G401.6 (cell line): ENCODE data around the gene NDUFV3.
"Not testable (repeated sequence)": the region's sequence is repeated elsewhere in the genome, so short reads cannot be mapped to it uniquely, and the experiment has no call there.

Source experiments
- FAIRE-seq: peaks from 2 replicates; lab custom pipeline; 2012; peaks lifted over from hg19 to GRCh38; lab: Jason Lieb, UNC

NDUFV3 gene

DNA sequence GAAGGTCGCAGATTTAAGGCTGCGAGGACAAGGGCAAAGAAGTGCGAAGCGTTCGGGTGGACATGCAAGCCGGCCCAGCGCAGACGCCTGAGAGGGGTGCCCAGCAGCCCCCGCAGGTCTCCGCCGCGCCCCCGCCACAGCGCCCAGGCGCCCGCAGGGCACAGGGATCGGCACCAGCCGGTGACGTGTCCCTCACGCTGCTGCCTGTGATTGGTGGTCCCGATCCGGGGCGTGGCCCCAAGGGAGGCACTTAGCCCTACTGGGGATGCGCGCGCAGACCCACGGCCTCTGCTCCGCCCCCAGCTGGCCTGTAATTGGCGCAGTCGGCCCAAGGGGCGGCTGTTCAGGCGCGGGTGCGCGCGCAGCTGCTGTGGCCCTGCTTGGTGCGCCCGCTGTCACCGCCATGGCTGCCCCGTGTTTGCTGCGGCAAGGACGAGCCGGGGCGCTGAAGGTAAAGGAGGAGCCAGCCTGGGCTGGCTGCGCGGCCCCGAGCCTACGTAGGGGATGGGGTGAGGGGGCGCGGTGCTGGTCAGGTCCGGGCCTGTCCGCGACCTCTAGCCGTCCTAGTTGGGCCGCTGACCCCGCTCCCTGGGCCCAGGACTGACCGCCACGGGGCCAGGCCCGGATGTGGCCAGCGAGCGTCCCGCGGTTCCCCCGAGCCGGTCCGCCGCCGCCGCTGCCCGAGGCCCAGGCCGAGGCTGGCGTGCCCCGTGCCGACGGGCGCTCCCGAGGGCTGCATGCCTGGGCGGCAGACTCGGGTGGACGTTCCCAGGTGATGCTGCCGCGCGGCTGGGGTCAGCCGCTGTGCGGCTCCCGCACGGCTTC is at the start of gene NDUFV3:
NDUFV3 (plus strand) TSS at position 379 of the 825 bp plus-strand sequence; CDS start at position 404, 25 bp downstream.
- peak; percentile 95 for FAIRE-seq

DNA sequence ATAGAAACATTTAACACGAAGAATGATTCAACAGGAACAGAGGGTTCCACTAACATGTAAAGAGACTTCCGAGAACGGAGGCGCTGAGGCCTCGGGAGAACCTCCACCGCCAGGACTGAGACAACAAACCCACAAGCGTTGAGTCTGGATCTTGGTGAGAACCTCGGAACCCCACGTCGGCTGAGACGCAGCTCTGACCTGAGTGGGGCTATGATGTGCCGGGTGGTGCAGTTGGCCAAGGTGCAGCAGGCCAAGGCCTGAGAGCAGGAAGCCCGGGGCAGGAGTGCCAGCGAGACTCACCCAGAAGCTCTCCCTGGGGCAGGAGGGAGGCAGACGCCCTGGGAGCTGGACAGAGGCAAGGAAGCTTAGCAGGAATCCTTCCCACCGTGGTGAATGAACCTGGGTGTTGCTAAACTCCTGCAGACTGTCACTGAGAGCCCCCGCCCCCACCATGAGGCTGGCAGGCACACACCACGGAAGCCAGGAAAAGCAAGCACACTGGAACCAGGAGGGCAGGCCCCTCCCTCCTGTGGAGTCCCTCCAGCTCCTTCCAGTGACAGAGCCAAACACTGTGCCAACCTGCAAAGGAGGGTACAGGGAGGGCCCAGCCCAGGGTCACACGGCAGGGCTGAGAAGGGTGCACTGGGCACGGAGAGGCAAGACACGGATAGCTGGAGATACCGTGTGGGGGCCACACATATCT is 48.5 kb upstream of the NDUFV3 start:
- FAIRE-seq, result no peak

DNA sequence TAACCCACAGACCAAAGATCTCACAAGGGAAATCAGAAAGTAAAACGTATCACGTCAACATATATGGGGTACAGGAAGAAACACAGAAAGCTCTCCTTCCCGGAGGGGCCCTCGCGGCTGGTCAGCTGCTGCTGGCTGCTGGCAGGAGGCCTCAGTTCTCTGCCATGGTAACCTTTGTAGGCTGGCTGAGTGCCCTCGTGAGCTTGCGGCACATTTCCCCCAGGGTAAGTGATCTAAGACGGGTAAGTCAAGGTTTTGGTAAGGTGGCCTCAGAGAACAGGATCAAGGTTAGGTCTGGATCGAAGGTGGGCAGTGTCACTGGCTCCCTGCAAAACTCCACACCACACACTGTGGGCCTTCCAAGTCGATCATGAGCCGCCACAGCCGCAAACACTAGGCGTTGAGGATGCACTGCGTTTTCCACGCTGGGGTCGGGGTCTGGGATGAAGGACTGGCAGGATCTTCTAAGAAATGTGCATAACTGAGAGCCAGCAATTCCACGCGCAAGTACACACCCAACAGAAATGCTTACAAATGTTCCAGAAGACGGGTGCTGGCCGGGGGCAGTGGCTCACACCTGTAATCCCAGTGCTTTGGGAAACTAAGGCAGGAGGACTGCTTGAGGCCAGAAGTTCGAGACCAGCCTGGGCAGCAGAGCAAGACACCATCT is 47.7 kb upstream of the NDUFV3 start:
- FAIRE-seq, result no peak

DNA sequence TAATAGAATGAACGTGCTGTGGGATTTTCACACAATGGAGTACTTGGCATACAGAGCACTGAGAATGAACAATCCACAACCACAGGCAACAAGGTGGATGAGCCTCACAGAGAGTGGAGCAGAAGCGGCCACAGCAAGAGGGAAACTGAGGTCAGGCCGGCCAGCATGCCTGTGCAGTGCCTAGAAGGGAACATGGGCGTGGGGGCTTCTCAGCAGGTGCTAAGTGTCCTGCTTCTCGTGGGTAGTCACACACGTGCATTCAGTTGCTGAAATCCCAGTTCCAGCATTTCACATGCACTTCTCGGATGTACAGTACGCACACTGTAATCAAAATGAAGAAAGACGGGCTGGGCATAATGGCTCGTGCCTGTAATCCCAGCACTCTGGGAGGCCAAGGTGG is 46.9 kb upstream of the NDUFV3 start:
- FAIRE-seq, result no peak

DNA sequence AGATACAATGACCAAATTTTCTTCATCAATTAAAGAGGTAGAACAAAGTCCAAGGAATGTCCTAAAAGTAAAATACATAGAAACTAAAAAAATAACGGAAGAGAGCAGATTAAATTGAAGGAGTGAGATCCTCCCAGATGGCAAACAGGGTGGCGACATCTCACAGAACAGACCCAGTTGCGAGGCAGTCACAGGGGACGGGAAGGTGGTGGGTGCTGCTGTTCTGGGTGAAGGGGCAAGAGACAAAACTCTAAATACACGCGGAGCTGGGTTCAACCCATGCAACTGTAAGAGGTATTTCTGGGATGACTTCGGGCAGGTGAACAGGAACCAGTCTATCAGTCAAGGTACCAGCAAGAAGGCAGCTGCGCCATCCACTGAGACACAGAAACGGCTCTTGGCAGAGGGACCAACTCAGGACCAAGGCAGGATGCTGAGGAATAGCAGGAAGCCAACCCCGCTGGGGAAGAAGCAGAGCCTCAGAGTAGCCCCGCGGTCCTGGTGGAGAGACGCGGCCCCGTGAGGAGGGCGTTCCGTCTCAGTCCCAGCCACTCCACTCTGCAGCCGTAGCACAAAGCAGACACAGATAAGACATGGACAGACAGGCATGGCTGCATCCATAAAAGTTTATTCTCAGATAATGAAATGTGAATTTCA is 45.9 kb upstream of the NDUFV3 start:
- FAIRE-seq, result no peak

DNA sequence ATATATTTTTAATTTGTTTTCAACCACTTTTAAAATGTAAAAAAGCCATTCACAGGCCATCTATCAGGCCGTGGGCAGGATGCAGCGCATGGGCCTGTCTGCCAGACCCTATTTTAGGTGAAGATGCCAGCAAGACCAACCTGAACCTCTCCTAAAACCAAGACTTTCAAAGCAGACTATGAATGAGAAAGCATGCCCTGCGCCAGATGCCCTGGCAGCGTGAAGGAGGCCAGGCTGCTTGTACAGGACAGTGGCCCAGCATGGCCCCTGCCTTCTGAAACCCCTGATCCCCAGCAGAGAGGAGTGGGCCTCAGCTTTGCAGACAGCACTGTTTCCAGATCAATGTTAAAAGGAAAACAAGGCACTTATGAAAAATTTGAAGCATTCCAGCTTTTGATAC is 45.4 kb upstream of the NDUFV3 start:
- FAIRE-seq, result no peak

DNA sequence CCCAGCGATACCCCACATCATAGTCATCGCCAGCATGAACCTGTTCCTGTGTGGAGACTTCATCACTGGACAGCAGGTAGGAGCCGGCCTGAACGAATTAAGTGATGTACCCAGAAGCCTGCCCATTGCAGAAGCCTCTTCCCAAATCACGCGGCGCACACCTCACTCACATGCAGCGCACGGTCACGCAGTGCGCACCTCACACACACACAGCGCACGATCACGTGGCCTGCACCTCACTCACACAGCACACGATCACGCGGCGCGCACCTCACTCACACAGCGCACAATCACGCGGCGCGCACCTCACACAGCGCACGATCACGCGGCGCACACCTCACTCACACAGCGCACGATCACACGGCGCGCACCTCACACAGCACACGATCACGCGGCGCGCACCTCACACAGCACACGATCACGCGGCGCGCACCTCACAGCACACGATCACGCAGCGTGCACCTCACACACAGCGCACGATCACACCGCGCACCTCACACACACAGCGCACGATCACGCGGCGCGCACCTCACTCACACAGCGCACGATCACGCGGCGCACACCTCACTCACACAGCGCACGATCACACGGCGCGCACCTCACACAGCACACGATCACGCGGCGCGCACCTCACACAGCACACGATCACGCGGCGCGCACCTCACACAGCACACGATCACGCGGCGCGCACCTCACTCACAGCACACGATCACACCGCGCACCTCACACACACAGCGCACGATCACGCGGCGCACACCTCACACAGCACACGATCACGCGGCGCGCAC is 44.8 kb upstream of the NDUFV3 start:
- not testable (repeated sequence) for FAIRE-seq

DNA sequence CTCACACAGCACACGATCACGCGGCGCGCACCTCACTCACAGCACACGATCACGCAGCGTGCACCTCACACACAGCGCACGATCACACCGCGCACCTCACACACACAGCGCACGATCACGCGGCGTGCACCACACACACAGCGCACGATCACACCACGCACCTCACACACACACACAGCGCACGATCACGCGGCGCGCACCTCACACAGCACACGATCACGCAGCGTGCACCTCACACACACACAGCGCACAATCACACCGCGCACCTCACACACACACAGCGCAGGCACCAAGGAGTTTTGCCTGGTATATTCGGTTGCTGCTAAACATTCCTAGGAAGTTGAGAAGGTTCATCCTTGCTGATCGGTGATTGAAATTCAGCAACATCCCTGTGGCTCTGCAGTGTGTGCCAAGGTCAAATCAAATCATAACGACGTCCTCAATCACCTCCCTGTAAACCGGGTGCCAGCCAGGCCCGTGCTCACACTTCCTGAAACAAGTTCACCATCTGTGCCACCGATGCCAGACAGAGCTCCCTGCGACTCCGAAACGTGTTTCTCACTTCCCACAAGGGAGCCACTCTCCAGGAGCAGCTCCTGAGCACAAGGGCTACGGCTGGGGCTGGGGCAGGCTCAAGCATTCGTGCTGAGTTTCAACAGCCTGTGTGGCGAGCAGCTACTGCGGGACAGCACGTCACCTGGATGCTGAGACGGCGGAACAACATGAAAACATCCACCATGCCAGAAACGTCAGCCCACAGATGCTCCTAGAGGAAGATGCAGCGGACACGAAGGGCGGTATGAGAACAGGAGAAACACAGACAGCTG is 44.0 kb upstream of the NDUFV3 start:
- no peak for FAIRE-seq

DNA sequence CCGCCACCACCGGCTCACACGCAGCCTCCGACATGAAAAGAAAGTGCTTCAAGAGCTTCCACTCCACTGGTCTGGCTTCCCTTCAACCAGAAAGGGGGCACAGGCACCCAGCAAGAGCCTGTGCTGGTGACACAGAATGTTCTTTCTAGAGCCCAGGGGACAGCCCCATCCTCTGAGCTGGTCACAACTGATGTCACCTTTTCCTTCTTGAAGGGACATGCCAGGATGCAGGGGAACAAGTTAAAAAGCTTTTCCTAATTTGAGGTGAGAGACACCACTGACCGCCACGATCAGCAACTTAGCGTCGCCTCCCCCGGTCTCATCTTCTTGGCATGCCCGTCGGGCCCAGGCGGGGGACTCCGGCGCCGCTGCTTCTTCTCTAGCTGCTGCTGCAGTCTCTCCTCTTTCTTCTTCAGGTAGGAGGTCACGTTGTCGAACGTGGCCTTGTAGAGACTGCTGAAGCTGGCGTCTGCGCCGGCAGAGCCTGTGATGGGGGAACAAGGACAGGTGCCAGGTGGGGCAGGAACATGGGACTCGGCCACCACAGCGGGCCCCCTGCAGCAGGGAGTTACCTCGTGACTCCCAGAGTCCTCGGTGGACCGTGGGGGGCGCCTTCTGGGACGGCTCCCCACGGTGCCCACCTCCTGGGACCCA is 43.2 kb upstream of the NDUFV3 start:
- FAIRE-seq, result no peak

DNA sequence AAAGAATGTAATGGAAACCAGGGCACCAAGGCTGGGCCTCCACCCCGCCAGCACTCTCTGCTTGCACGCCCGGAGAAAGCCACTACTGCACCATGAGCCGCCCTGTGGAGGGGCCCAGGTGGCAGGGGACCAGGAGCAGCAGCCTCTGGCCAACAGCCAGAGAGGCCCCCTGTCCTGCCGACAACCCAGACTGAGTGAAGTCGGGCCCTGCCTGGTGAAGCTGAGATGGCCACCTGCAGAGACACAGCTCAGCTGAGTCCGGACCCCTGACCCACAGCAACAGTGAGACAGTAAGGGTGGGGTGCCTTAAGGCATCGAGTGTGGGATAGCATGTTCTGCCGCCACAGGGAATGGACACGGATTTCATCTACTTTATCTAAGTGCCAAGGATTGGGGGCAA is 42.6 kb upstream of the NDUFV3 start:
- no peak for FAIRE-seq

DNA sequence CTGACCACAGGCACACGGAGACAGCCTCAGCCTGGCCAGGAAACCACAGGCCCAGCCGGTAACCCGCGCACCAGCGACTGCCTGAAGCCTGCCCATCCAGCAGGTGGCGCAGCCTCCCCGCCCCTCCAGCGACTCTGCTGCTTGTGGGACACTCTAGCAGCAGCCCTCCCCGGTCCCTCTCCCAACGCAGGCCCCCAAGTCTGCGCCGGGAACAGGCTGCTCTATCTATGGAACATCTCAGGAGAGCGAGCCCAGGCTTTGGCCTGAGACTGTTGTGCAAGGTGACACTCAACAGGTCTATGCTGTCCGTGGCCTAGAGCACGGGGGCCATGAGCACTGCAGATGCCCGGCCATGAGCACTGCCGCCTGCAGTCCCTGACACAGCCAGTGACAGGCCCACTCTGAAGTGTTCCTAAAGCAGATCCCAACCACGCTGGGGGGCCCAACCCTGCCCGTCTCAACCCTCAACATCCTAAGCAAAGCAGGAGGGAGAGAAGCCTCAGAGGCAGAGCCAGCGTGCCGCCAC is 42.2 kb upstream of the NDUFV3 start:
- no peak for FAIRE-seq

DNA sequence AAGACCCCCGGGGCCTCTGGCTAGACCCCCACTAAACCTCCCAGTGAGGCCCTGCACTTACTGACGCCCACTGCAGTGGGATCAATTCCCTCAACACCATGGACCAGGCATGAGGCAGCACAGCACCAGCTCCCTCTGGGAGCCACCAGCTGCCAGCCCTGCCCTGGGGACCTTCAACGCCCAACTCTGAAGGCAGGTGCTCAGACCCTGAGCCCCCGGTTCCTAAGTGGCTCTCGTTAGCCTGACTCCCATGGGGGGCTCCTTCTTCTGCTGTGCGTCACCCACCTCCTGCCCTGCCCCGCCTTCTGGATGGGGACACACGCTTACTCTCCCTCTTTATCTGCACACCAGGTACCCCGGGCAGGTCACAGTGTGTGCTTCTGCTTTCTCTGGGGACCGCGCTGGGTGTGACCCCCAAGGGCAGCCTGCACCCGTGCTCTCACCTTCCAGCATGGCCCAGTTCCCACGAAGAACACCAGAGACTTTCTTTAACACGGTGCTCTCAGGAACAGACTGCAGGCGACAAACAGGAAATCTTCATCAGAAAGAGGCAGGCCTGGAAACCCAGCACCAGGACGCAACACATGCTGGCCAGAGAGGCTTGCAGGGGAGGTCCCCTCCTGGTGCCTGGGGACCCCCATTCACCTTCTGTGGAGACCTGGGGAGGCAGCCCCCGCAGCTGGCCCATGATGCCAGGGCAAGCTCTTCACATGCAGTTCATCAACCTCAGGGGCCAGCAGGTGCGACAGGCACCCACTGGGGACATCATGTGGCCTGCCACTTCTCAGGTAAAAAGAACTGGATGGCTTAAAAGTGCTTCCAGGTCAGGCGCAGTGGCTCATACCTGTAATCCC is 41.1 kb upstream of the NDUFV3 start:
- FAIRE-seq, result no peak

DNA sequence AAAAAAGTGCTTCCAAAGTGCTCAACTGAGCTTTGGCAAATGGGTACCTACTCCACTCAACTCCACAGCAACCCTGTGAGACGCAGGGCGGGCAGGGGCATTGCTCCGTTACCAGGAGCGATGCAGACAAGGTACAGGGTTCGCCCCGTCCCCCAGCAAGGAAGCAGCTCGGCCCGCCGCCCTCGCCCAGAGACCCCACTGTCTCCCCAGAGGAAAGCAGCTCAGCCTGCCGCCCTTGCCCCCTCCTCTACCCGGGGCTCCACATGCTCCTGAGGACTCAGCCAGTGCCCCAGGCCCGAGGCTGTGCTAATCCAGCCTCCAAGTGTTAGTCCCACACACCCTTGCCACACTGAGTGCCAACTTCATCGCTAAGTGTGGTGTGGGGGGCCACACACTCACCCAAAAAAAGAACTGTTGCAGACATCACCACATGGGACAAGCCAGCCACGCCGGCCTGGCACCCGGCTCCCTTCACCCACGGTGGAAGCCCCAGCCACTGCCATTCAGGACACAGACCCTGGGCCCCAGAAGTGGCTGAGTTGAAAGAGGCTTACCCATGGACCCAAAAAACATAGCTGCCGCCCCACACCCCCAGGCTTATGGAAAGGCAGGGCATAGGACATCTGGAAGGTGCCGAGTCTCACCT is 40.1 kb upstream of the NDUFV3 start:
- FAIRE-seq, result no peak

DNA sequence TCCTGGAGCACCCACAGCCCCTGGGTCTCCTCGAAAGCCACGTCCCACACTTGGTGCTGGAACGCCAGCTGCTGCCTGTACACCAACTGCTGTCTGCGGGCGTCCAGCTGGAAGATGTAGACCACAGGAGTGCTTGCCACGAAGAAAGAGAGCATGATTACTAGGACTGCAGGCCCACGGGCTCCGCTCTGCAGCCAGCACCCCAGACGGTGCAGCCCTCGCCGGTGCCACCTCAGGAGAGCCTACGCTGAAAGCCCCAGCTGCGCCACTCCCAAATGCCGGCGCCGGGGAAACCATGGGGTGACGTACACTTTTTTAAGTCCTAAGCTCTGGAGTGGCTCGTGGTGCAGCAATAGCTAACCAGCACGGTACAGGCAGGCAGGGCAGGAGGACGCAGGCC is 39.5 kb upstream of the NDUFV3 start:
- FAIRE-seq, result no peak

DNA sequence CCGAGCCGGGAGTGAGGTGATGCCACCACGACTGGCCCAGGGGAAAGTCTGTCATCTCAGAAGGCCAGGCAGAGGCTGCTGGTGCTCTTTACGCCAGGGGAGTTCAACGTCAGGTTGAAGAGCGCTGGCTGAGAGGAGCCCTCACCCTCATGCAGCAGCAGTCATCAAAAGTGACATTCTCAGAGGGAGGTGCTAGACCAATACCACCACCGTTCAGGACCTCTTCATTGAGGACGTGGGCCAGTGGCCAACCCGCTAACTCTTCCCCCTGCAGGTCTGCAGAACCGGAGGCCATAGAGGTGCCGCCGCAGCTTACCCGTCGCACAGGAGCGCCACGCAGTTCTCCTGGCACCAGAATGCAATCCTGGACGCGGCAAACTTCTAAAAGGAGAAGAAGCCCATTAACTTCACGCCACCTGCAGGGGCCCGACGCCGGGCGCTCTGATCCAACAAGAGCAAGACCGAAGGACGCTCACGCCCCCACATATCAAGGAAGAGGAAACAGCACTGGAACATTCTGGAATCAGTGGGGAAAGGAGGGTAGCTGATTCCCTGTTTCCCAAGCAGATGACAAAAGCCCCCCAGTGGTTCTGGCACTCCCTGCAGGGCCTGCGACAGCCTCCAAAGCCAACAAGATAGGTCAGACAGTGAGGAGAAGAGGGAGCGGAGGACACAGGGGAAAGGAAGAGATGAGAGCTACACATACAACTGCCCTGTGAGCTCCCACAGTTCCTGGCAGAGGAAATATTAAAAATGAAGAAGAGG is 38.7 kb upstream of the NDUFV3 start:
- FAIRE-seq, result no peak

DNA sequence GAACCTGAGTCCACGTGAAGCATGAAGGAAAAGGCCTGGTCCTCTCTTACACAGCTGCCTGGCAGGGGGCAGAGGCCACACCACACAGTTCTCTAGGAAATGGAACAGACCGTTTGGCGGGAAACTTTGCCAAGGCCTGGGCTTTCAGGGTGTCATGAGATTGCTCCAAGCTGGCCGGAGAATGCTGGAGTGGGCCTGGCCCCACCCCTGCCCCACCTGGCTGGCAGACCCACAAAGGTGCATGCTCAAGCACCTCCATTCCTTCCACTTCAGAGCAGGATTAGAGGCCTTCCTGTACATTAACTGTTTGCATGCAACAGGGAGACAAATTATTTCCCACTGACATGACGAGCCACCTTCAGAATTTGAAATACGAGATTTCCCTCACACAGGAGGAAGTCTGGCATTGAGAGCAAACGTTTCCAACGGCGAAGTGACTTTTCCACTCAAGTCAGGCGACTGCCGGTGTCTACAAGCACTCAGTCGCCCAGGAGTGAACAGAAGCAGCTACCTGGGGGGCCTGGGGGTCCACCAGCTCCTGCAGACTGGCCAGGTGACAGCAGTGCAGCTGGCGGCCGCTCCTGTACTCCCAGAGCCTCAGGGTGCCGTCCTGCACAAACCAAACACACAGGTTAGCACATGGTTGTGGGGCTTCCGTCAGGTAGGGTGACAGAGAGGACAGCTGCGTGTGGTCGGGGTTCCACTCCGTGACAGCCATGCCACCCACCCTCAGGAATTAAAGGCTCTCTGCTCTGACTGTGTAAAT is 37.8 kb upstream of the NDUFV3 start:
- no peak for FAIRE-seq

DNA sequence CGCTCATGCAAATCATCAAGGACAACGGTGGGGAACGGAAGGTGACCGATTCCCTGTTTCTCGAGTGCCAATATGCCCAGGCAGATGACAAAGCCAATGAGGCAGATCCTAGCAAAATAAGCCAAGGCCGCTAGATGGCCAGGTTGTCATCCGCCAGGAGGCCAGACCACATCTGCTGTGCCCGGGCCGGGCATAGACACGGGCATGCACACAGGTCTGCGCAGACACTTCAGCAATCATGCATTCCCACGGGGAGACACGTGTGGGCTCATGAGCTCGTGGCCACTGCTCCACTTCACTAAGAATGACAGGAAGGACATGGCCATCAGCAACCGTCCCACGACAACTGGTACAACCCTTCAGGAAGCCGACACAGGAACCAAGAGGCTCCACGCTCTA is 37.2 kb upstream of the NDUFV3 start:
- FAIRE-seq, result no peak
